GM19099 (cell line): ENCODE data around the gene TAPBP.

ENCODE experiments used
- POLR2A ChIP-seq: IDR thresholded peaks from 3 replicates; pipeline ENCODE4 v1.6.1; 2011; ENCODE audit warnings: low read depth; ENCODE audit not compliant: insufficient read length; ENCODE audit errors: extremely low read depth

TAPBP gene

DNA sequence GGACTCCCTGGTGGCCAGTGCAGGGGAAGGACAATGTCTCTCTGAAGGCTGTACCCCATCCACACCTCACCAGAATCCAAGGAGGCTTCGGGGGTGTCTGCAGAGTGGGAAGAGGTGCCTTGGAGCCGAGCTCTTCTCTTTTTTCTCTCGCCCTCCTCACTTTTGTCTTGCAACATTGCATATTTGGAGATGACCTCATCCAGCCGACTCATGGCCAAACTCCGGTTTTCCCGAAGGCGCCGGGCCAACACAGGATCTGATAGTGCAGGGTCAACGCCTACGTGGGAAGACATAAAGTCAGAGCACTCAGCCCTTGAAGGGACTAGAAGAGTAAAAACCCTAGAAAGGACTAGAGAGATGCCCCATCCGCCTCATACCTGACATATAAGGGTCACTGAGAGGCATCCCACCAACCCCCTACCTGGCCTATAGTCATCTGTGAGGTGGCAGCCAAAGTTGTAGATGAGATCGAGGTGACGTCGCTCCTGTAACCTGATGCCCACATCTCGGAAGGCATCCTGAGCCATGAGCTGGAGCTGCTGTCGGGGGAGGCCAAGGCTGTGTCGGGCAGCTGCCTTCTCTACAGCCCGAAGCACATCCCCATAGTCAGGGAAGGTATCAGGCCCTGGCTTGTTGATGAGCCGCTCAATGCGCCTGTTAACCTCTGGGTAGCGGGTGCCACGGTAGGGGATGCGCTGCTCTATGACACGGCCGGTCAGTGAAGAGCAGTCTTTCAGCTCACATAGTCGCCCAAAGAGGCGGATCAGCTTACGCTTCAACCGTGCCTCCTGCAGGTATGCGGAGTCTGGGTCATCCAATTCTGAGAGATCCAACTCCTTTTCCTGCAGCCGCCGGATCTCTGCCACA lies 6.7 kb upstream of the TAPBP start:
- TF ChIP-seq POLR2A, result no peak

DNA sequence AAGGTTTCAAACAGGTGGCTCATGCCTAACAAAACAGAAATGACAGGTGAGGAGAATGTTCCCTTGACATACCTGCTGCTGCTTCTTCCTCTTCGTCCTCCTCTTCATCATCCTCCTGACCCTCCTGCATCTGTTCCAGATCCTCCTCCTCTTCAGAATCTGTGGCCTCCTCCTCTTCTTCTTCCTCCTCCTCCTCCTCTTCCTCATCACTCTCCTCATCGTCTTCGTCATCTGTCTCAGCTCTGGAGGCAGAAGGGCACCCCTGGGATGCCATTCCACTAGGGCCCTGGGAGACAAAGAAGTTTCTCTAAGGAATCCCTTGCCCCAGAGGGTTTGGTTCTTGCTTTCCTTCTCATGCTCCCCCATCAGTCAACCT lies 6.0 kb upstream of the TAPBP start:
- no peak for TF ChIP-seq POLR2A

DNA sequence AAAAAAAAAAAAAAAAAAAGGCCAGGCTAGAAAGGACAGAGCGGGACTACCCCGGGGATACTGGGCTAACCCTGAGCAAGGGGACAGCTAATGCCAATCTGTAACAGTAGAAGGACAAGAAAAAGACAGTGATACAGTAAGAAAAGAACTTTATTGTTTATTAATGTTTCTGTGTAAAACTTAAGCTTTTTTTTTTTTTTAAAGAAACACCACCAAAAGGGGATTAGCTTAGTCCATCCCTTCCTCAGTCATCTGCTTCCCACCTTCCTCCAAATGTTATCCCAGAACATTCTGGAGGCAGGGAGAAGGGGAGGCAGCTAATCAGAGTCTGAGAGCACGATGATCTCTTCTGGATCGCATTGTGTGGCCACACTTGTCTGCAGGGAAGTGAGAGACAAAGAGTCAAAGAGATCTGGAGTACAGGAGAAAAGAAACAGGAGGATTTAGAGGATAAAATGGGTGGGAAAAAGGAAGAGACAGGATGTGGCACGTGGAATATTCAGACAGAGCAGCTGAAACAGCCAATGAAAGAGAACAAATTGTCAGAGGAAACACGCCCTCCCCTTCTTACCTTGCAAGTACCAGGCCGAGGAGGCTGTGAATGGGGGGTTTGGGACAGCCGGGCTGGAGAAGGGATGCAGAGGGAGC lies 4.7 kb upstream of the TAPBP start:
- no peak for TF ChIP-seq POLR2A

DNA sequence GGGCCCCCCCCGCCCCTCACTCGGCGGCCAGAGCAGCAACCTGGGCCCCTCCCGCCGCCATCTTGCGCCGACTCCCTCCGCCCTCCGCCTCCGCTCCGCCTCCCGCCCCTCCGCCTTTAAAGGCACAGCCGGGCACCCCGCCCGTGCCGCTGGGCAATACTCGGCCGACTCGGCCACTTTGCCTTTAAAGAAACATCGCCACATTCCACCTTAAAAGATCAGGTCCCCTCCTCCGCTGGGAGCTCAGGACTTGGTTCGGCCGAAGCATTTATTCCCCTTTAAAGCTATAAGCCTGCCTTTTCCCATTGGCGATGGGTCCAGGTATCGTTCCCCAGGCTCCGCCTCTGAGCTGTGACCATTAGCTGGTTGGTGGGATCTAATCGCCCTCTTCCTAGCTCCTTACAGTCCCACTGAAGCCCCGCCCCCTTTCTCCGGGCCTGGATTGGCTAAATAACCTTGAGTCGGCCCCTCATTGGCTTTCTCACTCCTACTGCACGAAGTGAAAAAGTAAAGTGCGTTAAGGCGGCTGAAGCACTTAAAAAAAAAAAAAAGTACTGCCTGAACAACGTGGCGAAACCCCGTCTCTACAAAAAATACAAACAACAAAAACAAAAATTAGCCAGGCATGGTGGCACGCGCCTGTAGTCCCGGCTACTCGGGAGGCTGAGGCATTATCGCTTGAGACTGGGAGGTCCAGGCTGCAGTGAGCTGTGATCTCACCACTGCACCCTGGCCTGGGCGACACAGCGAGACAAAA lies 4.0 kb upstream of the TAPBP start, which contains the start of gene ZBTB22:
Gene ZBTB22 (minus strand): TSS at position 76 of the 757 bp plus-strand sequence. CDS start 828 bp downstream, outside the sequence.
- TF ChIP-seq POLR2A, result peak; percentile 37

DNA sequence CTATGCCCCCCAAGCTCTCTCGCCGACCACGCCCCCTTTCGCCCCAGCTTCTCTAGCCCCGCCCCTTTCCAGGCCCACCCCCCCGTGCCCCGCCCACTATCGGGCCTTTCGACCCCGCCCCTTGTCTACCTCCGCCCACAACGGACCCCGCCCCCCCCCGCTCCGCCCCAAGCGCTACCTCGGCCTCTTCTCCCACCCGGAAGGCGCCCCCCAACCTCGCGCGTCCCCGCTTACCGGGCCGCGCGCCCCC lies 3.5 kb upstream of the TAPBP start:
- no peak for TF ChIP-seq POLR2A

DNA sequence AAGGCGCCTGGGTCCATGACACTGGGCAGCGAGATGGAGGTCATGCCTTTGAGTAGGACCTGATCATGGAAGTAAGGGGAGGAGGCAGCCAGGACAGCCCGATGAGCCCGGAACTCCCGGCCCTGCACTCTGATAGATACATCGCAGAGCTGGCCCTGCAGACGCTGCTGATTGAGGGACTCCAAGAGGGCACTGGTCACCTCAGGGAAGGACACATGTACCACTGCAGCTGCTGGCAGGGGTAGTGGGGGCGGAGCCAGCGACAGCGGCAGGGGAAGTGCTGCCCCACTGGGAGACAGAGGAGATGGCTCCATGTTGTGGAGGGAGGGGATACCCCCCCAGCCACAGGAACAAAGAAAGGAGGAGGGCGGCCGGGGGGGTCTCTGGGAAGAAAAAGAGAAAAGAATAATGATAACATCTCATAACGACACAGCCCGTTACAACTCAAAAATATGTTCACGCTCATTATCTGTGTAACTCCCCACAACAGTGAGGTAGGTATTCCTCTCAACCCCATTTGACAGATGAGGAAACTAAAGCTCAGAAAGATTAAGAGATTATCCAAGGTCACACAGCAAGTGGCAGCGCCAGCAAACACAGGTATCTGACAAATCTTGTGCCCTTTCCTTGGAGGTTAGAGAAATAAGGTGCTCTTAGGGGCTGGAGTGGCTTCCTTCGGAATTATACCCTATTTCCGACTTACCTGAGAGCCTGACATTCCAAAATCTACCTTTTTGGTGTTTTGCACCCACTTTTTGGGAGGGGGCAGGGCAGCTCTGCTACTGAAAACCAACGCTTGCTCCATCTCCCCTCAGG lies 2.9 kb upstream of the TAPBP start:
- TF ChIP-seq POLR2A, result no peak

DNA sequence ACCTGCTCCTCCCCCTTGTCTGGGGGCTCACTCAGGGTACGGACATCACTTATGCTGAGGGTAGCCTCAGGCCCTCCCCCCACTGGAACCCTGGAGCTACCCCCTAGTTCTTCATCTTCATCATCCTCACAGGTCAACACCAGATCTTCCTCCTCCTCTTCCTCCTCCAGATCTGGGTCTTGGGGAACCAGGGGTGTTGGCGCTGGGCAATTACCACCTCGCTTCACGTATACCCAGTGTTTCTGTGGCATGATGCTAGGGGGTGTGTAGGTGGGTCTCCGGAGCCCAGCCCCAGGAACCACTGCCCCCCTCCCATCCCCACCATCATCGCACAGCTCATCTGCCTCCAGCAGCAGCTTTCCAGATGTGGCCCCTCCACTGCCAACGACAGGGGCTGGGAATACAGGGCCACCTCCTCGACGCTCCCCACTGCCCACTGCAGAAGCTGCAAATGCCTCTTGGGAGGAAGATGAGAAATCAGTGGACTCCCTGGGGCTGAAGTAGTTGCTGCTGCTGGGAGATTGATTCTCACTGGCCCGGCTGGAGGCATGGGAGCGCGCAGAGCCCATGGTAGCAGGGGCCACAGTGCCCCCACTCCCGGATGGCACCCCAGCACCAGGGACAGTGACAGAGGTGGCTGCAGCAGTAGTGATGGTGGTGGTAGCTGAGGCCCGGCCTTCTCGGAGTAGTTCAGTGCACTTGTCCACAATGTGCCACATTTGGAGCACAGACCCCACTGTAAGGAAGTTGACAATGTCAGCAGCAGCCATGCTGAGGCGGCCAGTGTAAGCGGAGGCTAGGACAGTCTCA lies 2.1 kb upstream of the TAPBP start:
- no peak for TF ChIP-seq POLR2A

DNA sequence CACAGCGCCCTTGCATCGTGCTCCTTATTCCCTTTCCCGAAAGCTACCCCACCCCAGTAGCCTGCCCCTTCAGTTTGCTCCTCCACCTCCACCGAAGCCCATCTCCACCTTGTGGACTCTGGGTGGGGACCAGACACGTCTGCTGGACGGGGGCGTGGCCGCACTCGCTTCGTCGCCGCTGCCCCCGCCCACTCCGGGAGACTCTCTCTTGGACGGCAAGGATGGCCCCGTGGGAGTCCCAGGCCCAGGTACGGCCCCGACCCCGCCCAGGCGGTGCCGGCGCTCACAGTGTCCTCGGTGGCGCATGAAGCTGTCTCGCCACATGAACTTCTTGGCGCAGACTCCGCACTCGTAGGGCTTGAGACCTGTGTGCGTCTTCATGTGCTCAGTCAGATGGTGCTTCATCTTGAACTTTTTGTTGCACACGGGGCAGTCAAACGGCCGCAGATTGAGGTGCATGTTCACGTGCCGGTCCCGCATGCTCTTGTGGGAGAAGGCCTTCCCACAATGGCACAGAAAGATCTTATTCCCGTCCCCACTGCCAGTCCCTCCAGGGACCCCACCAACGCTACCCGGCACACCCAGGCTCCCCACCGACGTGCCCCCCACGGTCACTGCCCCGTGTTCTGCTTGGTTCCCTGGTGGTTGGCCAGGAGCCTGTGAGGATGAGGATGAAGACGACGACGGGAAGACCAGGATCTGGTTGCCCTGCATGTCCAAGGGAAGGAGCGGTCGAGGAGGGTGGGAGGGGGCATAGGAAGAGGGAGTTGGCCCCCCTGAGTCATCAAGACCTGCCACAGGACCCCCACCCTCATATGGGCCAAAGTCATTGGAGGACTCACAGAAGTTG lies 1.3 kb upstream of the TAPBP start:
- no peak for TF ChIP-seq POLR2A

DNA sequence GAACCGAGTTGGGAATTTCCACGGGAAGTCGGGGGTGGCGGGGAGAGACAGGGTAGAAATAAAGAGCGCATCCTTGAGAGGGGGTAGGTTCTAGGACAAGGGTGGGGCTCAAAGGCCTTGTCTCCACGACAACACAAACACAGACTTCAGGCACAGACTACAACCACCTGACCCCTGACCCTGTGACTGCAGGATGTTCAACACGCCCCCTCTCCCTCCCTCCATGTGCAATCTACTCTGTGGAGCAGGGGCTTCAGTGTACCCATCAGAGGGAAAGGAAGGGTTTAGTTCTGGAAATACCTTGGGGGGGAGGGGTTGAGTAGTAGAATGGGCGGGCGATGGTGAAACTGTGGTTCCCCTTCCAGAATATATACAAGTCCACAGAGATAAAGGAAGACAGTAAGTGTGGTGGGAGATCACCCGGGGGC lies 651 bp upstream of the TAPBP start:
- no peak for TF ChIP-seq POLR2A

DNA sequence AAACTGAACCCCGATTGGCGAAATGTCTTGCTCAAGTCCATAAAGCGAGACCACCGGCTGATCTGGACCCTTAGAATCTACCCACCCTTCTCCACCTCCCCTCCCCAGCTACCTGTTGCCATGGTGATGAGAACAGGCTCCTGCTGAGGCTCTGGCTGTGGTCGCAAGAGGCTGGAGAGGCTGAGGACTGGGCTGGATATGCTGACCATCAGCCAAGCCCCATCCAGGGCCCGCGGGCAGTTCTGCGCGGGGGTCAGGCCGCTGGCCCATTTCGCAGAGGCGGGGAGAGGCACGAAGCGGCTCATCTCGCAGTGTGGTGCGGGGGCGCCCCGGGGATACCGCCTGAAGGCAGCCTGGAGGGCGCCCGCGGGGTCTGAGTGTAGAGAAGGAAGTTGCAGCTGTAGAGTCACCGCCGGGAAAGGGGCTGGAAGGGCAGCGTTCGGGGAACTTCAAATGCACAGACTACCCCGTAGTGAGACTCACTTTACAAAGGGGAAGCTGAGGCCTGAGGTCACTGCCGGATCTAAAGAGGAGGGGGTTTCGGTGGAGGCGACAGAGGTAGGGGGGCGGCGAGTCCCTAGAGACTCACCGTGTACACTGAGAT lies 671 bp downstream of the TAPBP start:
- TF ChIP-seq POLR2A, result peak; percentile 3

DNA sequence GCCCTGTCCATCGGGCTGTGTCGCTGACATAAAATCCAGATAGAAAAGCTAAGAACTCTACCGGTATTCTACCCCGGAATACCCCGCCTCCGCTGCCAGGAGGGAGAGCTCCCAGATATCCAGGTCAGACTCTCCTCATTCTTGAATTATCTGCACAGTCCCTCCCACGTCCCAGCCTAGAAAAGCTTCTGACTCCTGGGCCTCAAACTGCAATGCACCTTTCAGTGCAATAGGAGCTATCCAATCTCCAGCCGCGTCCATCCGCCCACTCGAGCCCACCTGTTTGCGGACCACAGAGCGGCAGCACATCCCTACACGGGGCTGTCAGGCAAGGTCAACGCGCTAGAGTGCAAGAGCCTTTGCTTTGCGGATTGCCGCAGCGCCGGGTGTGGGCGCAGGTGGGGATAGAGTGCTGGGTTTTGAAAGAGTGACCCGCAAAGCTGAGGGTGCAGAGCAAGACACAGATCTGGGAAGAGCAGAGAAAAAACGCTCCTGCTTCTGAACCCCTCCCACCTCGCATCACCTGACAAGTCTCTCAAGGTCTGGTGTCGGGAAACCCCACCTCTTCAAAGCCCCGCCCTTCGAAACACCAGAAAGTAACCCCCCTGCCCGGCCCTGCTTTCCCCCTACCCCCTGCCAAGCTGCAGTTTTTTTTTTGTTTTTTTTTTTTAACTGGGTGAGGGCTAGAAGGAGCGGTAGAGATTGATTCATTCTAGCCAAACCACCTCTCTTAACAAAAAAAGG lies 1.3 kb downstream of the TAPBP start:
- TF ChIP-seq POLR2A, result peak; percentile 19

DNA sequence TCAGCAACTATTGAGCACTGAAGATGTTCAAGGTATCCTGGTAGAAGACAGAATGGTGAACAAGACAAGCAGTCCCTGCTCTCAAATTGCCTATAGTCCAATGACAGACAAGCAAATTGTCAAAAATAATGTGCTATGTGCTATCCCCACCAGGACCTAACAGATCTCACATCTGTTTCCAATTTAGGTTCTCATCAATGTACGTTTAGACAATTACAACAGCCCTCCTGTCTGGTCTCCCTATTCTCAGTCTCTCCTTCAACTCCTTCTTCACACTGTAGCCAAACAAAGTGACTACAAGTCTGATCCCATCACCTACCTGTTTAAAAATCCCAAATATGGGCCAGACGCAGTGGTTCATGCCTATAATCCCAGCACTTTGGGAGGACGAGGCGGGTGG lies 7.5 kb downstream of the TAPBP start:
- no peak for TF ChIP-seq POLR2A
